NCI-H82 treated with DMSO at 0.1 percent for 48 hours (cell line): ENCODE measurements around the gene RPF1.
"Not testable (repeated sequence)": the region's sequence is repeated elsewhere in the genome, so short reads cannot be mapped to it uniquely, and the experiment has no call there.

ENCODE experiments used
- DNase-seq: peaks from one replicate; lab custom pipeline; 2025; ENCODE audit not compliant: unreplicated experiment; lab: John Stamatoyannopoulos, UW

Gene RPF1

GRCh38 chr1:84478876-84479868, at the start of gene RPF1:
TSS of gene RPF1 (plus strand) at chr1:84479266. CDS start at chr1:84479282, 16 bp downstream.
- peak; percentile 76 for DNase-seq

- no peak for DNase-seq
Measured at GRCh38 chr1:84430546-84430945, 48.5 kb upstream of the RPF1 start.

- peak; percentile 51 for DNase-seq
Measured at GRCh38 chr1:84433258-84434080, 45.6 kb upstream of the RPF1 start.

- no peak for DNase-seq
Measured at GRCh38 chr1:84434081-84434769, 44.8 kb upstream of the RPF1 start.

GRCh38 chr1:84434801-84435549, 44.1 kb upstream of the RPF1 start:
- DNase-seq, result no peak

GRCh38 chr1:84436876-84437655, 42.0 kb upstream of the RPF1 start:
- DNase-seq, result no peak

GRCh38 chr1:84442256-84442655, 36.8 kb upstream of the RPF1 start:
- peak; percentile 28 for DNase-seq

- DNase-seq, result not testable (repeated sequence)
Measured at GRCh38 chr1:84442747-84443646, 36.1 kb upstream of the RPF1 start.

- not testable (repeated sequence) for DNase-seq
Measured at GRCh38 chr1:84448704-84449103, 30.4 kb upstream of the RPF1 start.

GRCh38 chr1:84450910-84451309, 28.2 kb upstream of the RPF1 start:
- DNase-seq, result no peak

GRCh38 chr1:84452436-84452835, 26.6 kb upstream of the RPF1 start:
- DNase-seq, result no peak

GRCh38 chr1:84462118-84462517, 16.9 kb upstream of the RPF1 start:
- no peak for DNase-seq

- DNase-seq, result no peak
Measured at GRCh38 chr1:84467298-84467697, 11.8 kb upstream of the RPF1 start.

GRCh38 chr1:84476225-84476624, 2.8 kb upstream of the RPF1 start:
- no peak for DNase-seq

- DNase-seq, result no peak
Measured at GRCh38 chr1:84479998-84480397, 932 bp downstream of the RPF1 start.

GRCh38 chr1:84480650-84481049, 1.6 kb downstream of the RPF1 start:
- no peak for DNase-seq

GRCh38 chr1:84481317-84481716, 2.3 kb downstream of the RPF1 start:
- no peak for DNase-seq

GRCh38 chr1:84488107-84488506, 9.0 kb downstream of the RPF1 start:
- DNase-seq, result no peak

GRCh38 chr1:84489766-84490165, 10.7 kb downstream of the RPF1 start:
- DNase-seq, result no peak
